ENCODE measurements around the gene MAPRE2. TPM values are rescaled to one million over a fixed set of nuclear protein-coding genes. Genes with fewer than 3 reads are reported as not detected.
A peak's percentile ranks its signal among the peaks of the same experiment; 100 is the strongest.

MAPRE2 gene
- total RNA-seq, 1 experiment from 2014 or later: 2.8 TPM

DNA sequence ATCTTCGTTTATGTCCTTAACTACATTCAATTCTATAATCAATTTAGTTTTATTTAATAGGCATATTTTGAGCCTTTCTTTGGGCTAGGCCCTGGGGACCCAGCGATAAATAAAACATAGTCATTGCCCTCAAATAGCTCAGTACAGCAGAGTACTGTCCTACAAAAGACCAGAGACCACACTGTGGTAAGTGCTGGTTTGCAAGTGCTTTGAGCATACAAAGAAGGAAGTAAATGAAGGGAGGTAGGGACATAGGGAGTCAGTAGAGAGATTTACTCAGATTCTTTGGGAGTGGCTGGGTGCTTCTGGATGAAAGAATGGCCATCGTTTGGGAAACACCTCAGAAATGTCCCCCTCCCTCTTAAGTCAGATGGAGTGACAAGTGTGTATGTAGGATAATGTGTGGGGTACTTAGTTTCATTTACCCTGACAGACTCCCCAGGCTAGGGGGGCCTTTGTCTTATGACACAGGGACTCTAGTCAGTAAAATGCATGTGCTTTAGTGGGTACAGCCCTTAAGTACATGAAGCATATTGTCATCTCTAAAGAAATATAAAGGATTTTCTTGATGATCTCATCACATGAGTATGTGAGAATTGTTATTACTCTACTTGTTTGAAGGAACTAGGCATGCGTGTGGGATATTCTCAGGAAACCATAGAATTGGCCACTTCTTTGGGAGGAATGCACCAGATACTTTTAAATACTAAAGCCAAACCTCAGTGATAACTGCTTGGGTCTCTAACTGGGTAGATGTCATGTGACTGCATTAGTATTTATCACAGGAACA, 35.1 kb downstream of the MAPRE2 start:
- peaks cover 8% of the 10 kb centered on the region; the same call in 1 of the 2 replicates for H3K4me1 ChIP-seq (ENCODE audit: insufficient read depth, low read length)
- ATAC-seq (peak; percentile 60), DNase-seq (peak; percentile 41)
- intact Hi-C loops (cut with micrococcal nuclease): no loop called here
- TF ChIP-seq EZH2phosphoT487 (IDR thresholded peaks at IDR 0.05; ENCODE audit: borderline replicate concordance, low read length): no peak
- TF ChIP-seq EZH2 (IDR thresholded peaks at IDR 0.05; ENCODE audit: low read length, unreplicated experiment): no peak
- TF ChIP-seq, protein P1, sequence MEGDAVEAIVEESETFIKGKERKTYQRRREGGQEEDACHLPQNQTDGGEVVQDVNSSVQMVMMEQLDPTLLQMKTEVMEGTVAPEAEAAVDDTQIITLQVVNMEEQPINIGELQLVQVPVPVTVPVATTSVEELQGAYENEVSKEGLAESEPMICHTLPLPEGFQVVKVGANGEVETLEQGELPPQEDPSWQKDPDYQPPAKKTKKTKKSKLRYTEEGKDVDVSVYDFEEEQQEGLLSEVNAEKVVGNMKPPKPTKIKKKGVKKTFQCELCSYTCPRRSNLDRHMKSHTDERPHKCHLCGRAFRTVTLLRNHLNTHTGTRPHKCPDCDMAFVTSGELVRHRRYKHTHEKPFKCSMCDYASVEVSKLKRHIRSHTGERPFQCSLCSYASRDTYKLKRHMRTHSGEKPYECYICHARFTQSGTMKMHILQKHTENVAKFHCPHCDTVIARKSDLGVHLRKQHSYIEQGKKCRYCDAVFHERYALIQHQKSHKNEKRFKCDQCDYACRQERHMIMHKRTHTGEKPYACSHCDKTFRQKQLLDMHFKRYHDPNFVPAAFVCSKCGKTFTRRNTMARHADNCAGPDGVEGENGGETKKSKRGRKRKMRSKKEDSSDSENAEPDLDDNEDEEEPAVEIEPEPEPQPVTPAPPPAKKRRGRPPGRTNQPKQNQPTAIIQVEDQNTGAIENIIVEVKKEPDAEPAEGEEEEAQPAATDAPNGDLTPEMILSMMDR (conservative IDR thresholded peaks at IDR 0.05; ENCODE audit: low read depth, low read length): no peak
- BruUV-seq (replicated peaks): no TSS peak
- H3K9me3 ChIP-seq (ENCODE audit: low read length): no peaks in the 10 kb centered on the region
- no peak overlapping the region for H3K4me3 ChIP-seq (ENCODE audit: low read length)
- no peaks in the 10 kb centered on the region for H3F3A ChIP-seq (ENCODE audit: low read length, unreplicated experiment)
- no peak overlapping the region for H3K4me2 ChIP-seq (ENCODE audit: low read length)
- no peaks in the 10 kb centered on the region for H3K36me3 ChIP-seq (ENCODE audit: low read depth, low read length)
- no peak overlapping the region for H3K27ac ChIP-seq (ENCODE audit: low read length)
- H3K9me2 ChIP-seq (replicated peaks; ENCODE audit: low read length): no peaks in the 10 kb centered on the region
- H2AFZ ChIP-seq (ENCODE audit: low read length): no peak overlapping the region
- no peaks in the 10 kb centered on the region for H4K20me1 ChIP-seq (ENCODE audit: low read length)
- CTCF ChIA-PET: no interaction called here
- no peaks in the 10 kb centered on the region for H3K79me2 ChIP-seq (ENCODE audit: low read length)
- POLR2A ChIA-PET (ENCODE audit: unreplicated experiment): no interaction called here
- H3K27me3 ChIP-seq (ENCODE audit: low read length): no peaks in the 10 kb centered on the region
- no peak overlapping the region for H3K9ac ChIP-seq (ENCODE audit: low read length)

DNA sequence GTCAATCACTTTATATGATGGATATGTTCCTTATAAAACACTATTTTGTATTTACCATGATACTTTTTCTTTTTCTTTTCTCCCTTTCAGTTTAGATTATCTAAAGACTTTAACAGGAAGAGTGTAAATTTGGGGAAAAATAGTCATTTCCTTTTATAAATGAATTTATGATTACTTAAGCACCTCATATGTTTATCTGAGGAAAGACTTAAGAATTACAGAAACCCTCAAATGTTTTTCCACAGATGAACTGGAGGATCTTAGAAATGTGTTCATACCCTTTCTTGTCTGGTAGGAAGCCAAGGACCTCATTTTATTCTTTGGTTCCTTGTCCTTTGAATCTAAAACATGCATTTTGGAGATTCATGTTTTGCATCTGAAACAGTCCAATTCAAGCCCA, 36.7 kb downstream of the MAPRE2 start:
- no peak overlapping the region for H3K4me2 ChIP-seq (ENCODE audit: low read length)
- TF ChIP-seq, protein P1 (conservative IDR thresholded peaks at IDR 0.05; ENCODE audit: low read depth, low read length): no peak
- TF ChIP-seq EZH2phosphoT487 (IDR thresholded peaks at IDR 0.05; ENCODE audit: borderline replicate concordance, low read length): no peak
- no peak for TF ChIP-seq EZH2 (IDR thresholded peaks at IDR 0.05; ENCODE audit: low read length, unreplicated experiment)
- no TSS peak for BruUV-seq (replicated peaks)
- CTCF ChIA-PET: no interaction called here
- no peak overlapping the region for H3K27ac ChIP-seq (ENCODE audit: low read length)
- no peak overlapping the region for H3K4me3 ChIP-seq (ENCODE audit: low read length)
- intact Hi-C loops (cut with micrococcal nuclease): no loop called here
- H3K4me1 ChIP-seq (ENCODE audit: insufficient read depth, low read length): peaks cover 8% of the 10 kb centered on the region; the same call in 1 of the 2 replicates
- no peaks in the 10 kb centered on the region for H3K9me2 ChIP-seq (replicated peaks; ENCODE audit: low read length)
- H3K36me3 ChIP-seq (ENCODE audit: low read depth, low read length): no peaks in the 10 kb centered on the region
- H3F3A ChIP-seq (ENCODE audit: low read length, unreplicated experiment): no peaks in the 10 kb centered on the region
- no peaks in the 10 kb centered on the region for H3K27me3 ChIP-seq (ENCODE audit: low read length)
- H3K9me3 ChIP-seq (ENCODE audit: low read length): no peaks in the 10 kb centered on the region
- POLR2A ChIA-PET (ENCODE audit: unreplicated experiment): no interaction called here
- DNase-seq (no peak), ATAC-seq (no peak)
- no peaks in the 10 kb centered on the region for H4K20me1 ChIP-seq (ENCODE audit: low read length)
- H3K9ac ChIP-seq (ENCODE audit: low read length): no peak overlapping the region
- H3K79me2 ChIP-seq (ENCODE audit: low read length): no peaks in the 10 kb centered on the region
- H2AFZ ChIP-seq (ENCODE audit: low read length): no peak overlapping the region

DNA sequence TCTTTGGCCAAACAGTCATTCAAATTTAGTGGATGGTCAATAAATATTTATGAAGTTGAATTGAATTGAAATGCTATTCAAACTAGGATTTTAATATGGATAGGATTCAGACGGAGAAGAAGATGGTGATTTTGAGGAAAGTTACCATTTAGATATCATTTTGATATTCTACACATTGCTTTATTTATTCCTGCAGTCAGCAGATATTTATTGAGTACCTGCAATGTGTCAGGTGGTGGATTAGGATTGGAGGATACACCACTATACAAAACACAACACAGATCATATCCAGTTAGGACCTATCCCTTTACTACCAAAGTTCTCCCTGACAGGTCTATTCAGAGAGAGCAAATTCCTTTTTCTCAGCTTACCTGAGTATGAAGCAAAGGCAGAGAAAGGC, 38.8 kb downstream of the MAPRE2 start:
- H3K36me3 ChIP-seq (ENCODE audit: low read depth, low read length): no peaks in the 10 kb centered on the region
- H3K79me2 ChIP-seq (ENCODE audit: low read length): no peaks in the 10 kb centered on the region
- ChIA-PET CTCF (no interaction called here), POLR2A (ENCODE audit: unreplicated experiment) (no interaction called here)
- H4K20me1 ChIP-seq (ENCODE audit: low read length): no peaks in the 10 kb centered on the region
- H3K9me2 ChIP-seq (replicated peaks; ENCODE audit: low read length): no peaks in the 10 kb centered on the region
- no peak overlapping the region for H3K27ac ChIP-seq (ENCODE audit: low read length)
- H3K4me2 ChIP-seq (ENCODE audit: low read length): no peak overlapping the region
- ATAC-seq (no peak), DNase-seq (no peak)
- no peak overlapping the region for H3K9ac ChIP-seq (ENCODE audit: low read length)
- no peaks in the 10 kb centered on the region for H3K9me3 ChIP-seq (ENCODE audit: low read length)
- no peaks in the 10 kb centered on the region for H3F3A ChIP-seq (ENCODE audit: low read length, unreplicated experiment)
- no peaks in the 10 kb centered on the region for H3K27me3 ChIP-seq (ENCODE audit: low read length)
- intact Hi-C loops (cut with micrococcal nuclease): no loop called here
- BruUV-seq (replicated peaks): no TSS peak
- H3K4me3 ChIP-seq (ENCODE audit: low read length): no peak overlapping the region
- TF ChIP-seq, protein P1 (conservative IDR thresholded peaks at IDR 0.05; ENCODE audit: low read depth, low read length): no peak
- TF ChIP-seq EZH2phosphoT487 (IDR thresholded peaks at IDR 0.05; ENCODE audit: borderline replicate concordance, low read length) (no peak), EZH2 (IDR thresholded peaks at IDR 0.05; ENCODE audit: low read length, unreplicated experiment) (no peak)
- H2AFZ ChIP-seq (ENCODE audit: low read length): no peak overlapping the region
- 0 out of 2 replicates have a peak, but pooled peaks cover 4% of the 10 kb centered on the region for H3K4me1 ChIP-seq (ENCODE audit: insufficient read depth, low read length)
